Fibroblast of lung (primary cell): ENCODE data around the gene DGKA. TPM values are rescaled to one million over a fixed set of nuclear protein-coding genes. Genes with fewer than 3 reads are reported as not detected.

Experiments
- DNase-seq, 2 donors: peaks; one replicate each; pipeline versions ENCODE4 v3.0.0 to v3.0.0-alpha.2; 2010; ENCODE audit warnings: low read depth in 2 of 2
- H2AFZ ChIP-seq: 2 replicates; pipeline ENCODE4 v1.5.1; 2012; ENCODE audit warnings: low read length, control low read depth, inconsistent platforms
- H3K27ac ChIP-seq: 2 replicates; pipeline ENCODE4 v1.5.1; 2011; ENCODE audit warnings: low read length, control low read depth; ENCODE audit not compliant: insufficient read depth
- H3K27me3 ChIP-seq: 2 replicates; pipeline ENCODE4 v1.5.1; 2011; ENCODE audit warnings: mild to moderate bottlenecking, low read length; ENCODE audit not compliant: control insufficient read depth, insufficient read depth
- H3K36me3 ChIP-seq: 2 replicates; pipeline ENCODE4 v1.5.1; 2011; ENCODE audit warnings: low read length; ENCODE audit not compliant: control insufficient read depth, insufficient read depth
- H3K4me1 ChIP-seq: 2 replicates; pipeline ENCODE4 v1.5.1; 2011; ENCODE audit warnings: low read length; ENCODE audit not compliant: control insufficient read depth, insufficient read depth; ENCODE audit errors: extremely low read depth
- H3K4me2 ChIP-seq: 2 replicates; pipeline ENCODE4 v1.5.1; 2011; ENCODE audit warnings: low read length, control low read depth; ENCODE audit not compliant: insufficient read depth; ENCODE audit errors: extremely low read depth
- H3K4me3 ChIP-seq, 4 experiments: fragments of 200-600 bp in 1 of 4; sonication (generic) in 1 of 4; replicated peaks in 1 of 4; 2 replicates each; pipeline ENCODE4 v1.5.1; 2011 to 2016; ENCODE audit warnings: low read length in 4 of 4, low read depth in 3 of 4, mild to moderate bottlenecking in 3 of 4, control low read depth in 2 of 4, inconsistent platforms in 1 of 4, mixed read lengths in 1 of 4; ENCODE audit not compliant: insufficient read depth in 1 of 4; ENCODE audit errors: control extremely low read depth in 1 of 4
- H3K79me2 ChIP-seq: 2 replicates; pipeline ENCODE4 v1.5.1; 2012; ENCODE audit warnings: mild to moderate bottlenecking, low read length, inconsistent platforms; ENCODE audit not compliant: control insufficient read depth, insufficient read depth
- H3K9ac ChIP-seq: 2 replicates; pipeline ENCODE4 v1.5.1; 2011; ENCODE audit warnings: mild to moderate bottlenecking, low read length, control low read depth; ENCODE audit not compliant: insufficient read depth
- H3K9me3 ChIP-seq: 2 replicates; pipeline ENCODE4 v1.5.1; 2012; ENCODE audit warnings: low read depth, low read length; ENCODE audit not compliant: control insufficient read depth, insufficient read depth
- H4K20me1 ChIP-seq: 2 replicates; pipeline ENCODE4 v1.5.1; 2011; ENCODE audit warnings: low read length; ENCODE audit not compliant: control insufficient read depth, insufficient read depth; ENCODE audit errors: extremely low read depth
- EZH2 ChIP-seq: IDR thresholded peaks from 2 replicates; pipeline ENCODE4 v1.5.1; 2012; ENCODE audit warnings: low read length, control low read depth, mild to moderate bottlenecking; ENCODE audit errors: missing control alignments
- polyA plus RNA-seq, 2 donors: library from polyadenylated mRNA; depleted of rRNA in 1 of 2; stranded (reverse) in 1 of 2; unstranded in 1 of 2; fragments of >200 nt; gene quantifications; 2 replicates each; pipeline ENCODE4 v1.2.1, GENCODE V29; 2011 to 2012; ENCODE audit warnings: missing spikeins in 1 of 2
- total RNA-seq: library from RNA; depleted of rRNA; stranded (reverse); fragments of >200 nt; gene quantifications from 2 replicates; pipeline ENCODE4 v1.2.1, GENCODE V29; 2014
- TF ChIP-seq, protein P1 (sequence below), 2 donors: IDR thresholded peaks in 1 of 2; conservative IDR thresholded peaks in 1 of 2; 1 replicate in 1 of 2; 2 replicates in 1 of 2; pipeline ENCODE4 v1.5.1; 2011 to 2012; ENCODE audit warnings: low read length in 2 of 2, control low read depth in 1 of 2, inconsistent platforms in 1 of 2, low read depth in 1 of 2, mild to moderate bottlenecking in 1 of 2

DGKA gene
- total and polyA plus RNA-seq, 2 donors (not counting 1 experiment from before 2014, with no cell fraction given) = 44.7 to 51.9 TPM

DNA sequence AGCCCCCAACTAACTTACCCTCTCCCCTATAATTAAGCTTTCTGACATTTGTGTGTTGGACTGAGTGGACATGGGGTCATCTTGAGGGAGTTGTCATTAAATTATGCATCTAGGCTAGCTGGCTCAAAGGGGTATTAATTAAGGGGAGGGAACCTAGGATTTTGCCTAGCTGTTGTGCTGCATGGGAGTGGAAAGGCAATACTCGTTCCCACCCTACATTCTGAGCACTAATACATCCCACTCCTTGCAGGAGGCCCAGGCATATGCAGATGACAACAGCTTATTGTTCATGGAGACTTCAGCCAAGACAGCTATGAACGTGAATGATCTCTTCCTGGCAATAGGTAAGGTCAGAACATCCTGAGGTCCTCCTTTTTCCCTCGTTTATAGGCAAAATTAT, 60.1 kb downstream of the DGKA start:
- DNase-seq = no peak
- Histone ChIP-seq H4K20me1 (no peaks in the 10 kb centered on the region), H3K4me3 (no peak overlapping the region), H2AFZ (no peak overlapping the region), H3K79me2 (no peaks in the 10 kb centered on the region), H3K9ac (no peak overlapping the region), H3K4me1 (no peaks in the 10 kb centered on the region), H3K9me3 (no peaks in the 10 kb centered on the region), H3K36me3 (peaks cover 13% of the 10 kb centered on the region), H3K27me3 (no peaks in the 10 kb centered on the region), H3K4me2 (no peak overlapping the region), H3K27ac (no peak overlapping the region)
- TF ChIP-seq EZH2 = no peak
- TF ChIP-seq, protein P1, sequence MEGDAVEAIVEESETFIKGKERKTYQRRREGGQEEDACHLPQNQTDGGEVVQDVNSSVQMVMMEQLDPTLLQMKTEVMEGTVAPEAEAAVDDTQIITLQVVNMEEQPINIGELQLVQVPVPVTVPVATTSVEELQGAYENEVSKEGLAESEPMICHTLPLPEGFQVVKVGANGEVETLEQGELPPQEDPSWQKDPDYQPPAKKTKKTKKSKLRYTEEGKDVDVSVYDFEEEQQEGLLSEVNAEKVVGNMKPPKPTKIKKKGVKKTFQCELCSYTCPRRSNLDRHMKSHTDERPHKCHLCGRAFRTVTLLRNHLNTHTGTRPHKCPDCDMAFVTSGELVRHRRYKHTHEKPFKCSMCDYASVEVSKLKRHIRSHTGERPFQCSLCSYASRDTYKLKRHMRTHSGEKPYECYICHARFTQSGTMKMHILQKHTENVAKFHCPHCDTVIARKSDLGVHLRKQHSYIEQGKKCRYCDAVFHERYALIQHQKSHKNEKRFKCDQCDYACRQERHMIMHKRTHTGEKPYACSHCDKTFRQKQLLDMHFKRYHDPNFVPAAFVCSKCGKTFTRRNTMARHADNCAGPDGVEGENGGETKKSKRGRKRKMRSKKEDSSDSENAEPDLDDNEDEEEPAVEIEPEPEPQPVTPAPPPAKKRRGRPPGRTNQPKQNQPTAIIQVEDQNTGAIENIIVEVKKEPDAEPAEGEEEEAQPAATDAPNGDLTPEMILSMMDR (conservative IDR thresholded peaks at IDR 0.05 in 1 of 2, IDR thresholded peaks at IDR 0.05 in 1 of 2; ENCODE audit: low read depth in 1 of 2, low read length in 2 of 2) = no peak

DNA sequence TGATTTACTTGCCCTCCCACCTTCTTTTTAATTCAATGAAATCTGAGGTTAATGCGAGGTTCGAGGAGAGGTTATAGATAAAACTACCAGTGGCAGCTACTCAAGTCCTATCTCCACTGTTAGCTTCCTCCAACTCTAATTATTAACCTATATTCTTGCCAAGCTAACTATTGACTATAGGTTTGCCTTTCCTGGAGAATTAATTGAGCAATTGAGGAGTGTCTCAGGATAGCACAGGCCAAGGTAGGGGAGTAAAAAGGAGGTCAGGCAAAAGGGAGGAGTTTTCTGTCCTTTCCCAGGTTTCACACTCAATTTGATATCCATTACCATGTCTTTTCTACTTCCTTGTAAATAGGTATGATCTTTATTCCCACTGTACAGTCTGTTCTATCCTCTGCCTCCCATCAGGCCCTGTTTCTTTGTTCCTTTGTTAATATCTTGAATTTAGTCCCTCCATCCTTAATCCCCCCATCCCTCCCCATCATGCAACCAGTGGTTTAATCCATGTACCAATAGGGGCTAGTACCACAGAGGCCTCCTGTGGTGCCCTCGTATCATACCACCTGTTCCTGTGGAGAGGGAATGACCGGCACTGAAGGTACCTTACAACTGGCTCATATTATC, 62.4 kb downstream of the DGKA start:
- no peak overlapping the region for H2AFZ ChIP-seq
- H3K4me2 ChIP-seq = no peak overlapping the region
- peaks cover 2% of the 10 kb centered on the region for H3K79me2 ChIP-seq
- no peak overlapping the region for H3K9ac ChIP-seq
- H3K9me3 ChIP-seq = no peaks in the 10 kb centered on the region
- no peaks in the 10 kb centered on the region for H3K27me3 ChIP-seq
- H3K36me3 ChIP-seq = peaks cover 13% of the 10 kb centered on the region
- no peak for TF ChIP-seq EZH2
- TF ChIP-seq, protein P1 (conservative IDR thresholded peaks at IDR 0.05 in 1 of 2, IDR thresholded peaks at IDR 0.05 in 1 of 2; ENCODE audit: low read depth in 1 of 2, low read length in 2 of 2) = no peak
- no peaks in the 10 kb centered on the region for H4K20me1 ChIP-seq
- no peak for DNase-seq
- no peaks in the 10 kb centered on the region for H3K4me1 ChIP-seq
- H3K27ac ChIP-seq = no peak overlapping the region
- H3K4me3 ChIP-seq = no peak overlapping the region

DNA sequence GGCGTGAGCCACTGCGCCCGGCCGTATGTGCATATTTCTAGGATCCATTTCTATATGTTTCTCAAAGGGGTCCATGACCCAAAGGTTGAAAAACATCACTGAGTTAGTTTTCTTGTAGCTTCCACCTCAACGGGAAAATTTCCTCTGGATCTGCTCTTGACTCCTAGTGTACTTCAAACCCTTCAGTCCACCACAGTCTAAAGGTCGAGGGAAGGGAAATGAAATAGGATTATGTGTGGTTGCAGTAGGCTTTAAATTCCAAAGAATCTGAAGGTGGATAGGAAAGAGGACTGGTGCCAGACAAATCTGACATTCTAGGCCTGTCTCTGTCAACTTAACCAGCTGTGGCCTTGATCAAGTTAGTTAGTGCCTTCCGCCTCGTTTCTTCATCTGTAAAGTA, 64.4 kb downstream of the DGKA start:
- H3K4me3 ChIP-seq = no peak overlapping the region
- H3K79me2 ChIP-seq = peaks cover 2% of the 10 kb centered on the region
- no peak overlapping the region for H3K9ac ChIP-seq
- no peak overlapping the region for H3K27ac ChIP-seq
- no peak for DNase-seq
- no peaks in the 10 kb centered on the region for H4K20me1 ChIP-seq
- H2AFZ ChIP-seq = no peak overlapping the region
- TF ChIP-seq, protein P1 (conservative IDR thresholded peaks at IDR 0.05 in 1 of 2, IDR thresholded peaks at IDR 0.05 in 1 of 2; ENCODE audit: low read depth in 1 of 2, low read length in 2 of 2) = no peak
- no peak for TF ChIP-seq EZH2
- no peak overlapping the region for H3K4me2 ChIP-seq
- H3K9me3 ChIP-seq = no peaks in the 10 kb centered on the region
- peaks cover 9% of the 10 kb centered on the region for H3K36me3 ChIP-seq
- no peaks in the 10 kb centered on the region for H3K4me1 ChIP-seq
- H3K27me3 ChIP-seq = no peaks in the 10 kb centered on the region
